ENCODE results near the gene UBE2J2.

DNA sequence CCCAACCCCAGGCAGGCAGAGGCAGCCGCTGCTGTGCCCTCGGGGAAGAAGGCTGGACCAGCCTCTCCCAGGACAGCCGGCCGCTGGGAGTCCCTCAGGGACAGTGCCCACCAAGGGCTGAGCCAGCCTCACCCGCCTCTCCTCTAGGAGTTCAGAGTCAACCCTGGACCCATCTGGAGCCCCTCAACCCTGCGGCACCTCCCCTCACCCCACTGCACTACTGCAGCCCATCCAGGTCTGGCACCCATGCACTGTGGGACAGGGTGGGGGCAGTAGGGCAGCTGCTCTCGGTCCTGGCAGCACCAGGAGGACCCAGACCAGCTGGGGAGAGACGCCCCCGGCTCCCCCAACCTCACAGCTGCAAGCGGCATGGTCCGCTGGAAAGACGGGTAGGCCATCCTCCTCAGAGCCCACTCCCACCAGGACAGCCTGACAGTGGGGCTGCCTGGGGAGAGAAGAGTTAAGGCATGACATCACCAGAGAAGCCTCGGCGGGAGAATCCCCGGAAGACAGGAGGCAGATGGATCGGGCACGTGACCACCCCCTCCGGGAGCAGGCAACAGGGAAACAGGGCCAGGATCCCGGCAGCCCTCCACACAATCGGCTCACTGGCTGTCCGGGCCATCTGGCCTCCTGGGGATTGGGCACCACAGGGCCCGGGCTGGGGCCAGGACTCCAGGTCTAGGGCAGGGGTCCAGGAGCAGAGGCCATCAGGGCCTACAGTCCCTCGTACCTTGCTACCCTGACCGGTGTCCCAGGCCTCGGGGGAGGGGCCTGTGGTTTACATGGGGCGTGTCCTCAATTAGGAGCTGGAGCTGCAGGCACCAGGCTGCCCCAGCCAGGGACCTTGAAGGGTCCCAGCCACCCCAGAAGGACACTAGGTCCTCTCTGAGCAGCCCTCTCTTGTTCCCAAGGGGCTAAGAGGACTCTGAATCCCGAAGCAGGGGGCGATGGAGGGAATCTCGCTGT, 31.0 kb upstream of the UBE2J2 start:
- TF ChIP-seq TCF12 (IDR thresholded peaks at IDR 0.05; ENCODE audit: low read depth), result no peak
- no peak for TF ChIP-seq CEBPB (IDR thresholded peaks at IDR 0.05)
- no peak for TF ChIP-seq RAD21 (IDR thresholded peaks at IDR 0.05; ENCODE audit: low read depth)
- TF ChIP-seq, protein P1, sequence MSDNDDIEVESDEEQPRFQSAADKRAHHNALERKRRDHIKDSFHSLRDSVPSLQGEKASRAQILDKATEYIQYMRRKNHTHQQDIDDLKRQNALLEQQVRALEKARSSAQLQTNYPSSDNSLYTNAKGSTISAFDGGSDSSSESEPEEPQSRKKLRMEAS (IDR thresholded peaks at IDR 0.05), result no peak
- no peak for TF ChIP-seq TAF1 (IDR thresholded peaks at IDR 0.05; ENCODE audit: low read depth)
- no peak for TF ChIP-seq EGR1 (IDR thresholded peaks at IDR 0.05)
- no peak for TF ChIP-seq YY1 (IDR thresholded peaks at IDR 0.05; ENCODE audit: low read depth)
- TF ChIP-seq, protein P2, sequence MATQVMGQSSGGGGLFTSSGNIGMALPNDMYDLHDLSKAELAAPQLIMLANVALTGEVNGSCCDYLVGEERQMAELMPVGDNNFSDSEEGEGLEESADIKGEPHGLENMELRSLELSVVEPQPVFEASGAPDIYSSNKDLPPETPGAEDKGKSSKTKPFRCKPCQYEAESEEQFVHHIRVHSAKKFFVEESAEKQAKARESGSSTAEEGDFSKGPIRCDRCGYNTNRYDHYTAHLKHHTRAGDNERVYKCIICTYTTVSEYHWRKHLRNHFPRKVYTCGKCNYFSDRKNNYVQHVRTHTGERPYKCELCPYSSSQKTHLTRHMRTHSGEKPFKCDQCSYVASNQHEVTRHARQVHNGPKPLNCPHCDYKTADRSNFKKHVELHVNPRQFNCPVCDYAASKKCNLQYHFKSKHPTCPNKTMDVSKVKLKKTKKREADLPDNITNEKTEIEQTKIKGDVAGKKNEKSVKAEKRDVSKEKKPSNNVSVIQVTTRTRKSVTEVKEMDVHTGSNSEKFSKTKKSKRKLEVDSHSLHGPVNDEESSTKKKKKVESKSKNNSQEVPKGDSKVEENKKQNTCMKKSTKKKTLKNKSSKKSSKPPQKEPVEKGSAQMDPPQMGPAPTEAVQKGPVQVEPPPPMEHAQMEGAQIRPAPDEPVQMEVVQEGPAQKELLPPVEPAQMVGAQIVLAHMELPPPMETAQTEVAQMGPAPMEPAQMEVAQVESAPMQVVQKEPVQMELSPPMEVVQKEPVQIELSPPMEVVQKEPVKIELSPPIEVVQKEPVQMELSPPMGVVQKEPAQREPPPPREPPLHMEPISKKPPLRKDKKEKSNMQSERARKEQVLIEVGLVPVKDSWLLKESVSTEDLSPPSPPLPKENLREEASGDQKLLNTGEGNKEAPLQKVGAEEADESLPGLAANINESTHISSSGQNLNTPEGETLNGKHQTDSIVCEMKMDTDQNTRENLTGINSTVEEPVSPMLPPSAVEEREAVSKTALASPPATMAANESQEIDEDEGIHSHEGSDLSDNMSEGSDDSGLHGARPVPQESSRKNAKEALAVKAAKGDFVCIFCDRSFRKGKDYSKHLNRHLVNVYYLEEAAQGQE (IDR thresholded peaks at IDR 0.05; ENCODE audit: low read depth), result no peak
